HL-60/S4 treated with retinoic acid at 250 ng/mL for 4 days and 3 days (cell line): ENCODE results near the gene ASPDH.
"Not testable (repeated sequence)": the region's sequence is repeated elsewhere in the genome, so short reads cannot be mapped to it uniquely, and the experiment has no call there.

ENCODE experiments used
- in situ Hi-C: fragments of 300-500 bp; cut with MboI; formaldehyde crosslinking; loops from 2 replicates; pipeline ENCODE4 v1.7.0; 2022; ENCODE audit warnings: low sequenced_read_pairs

The ASPDH gene

GRCh38 chr19:50548191-50549058 lies 34.7 kb upstream of the ASPDH start:
- in situ Hi-C loops, result no loop called here

GRCh38 chr19:50547385-50548190 lies 33.9 kb upstream of the ASPDH start:
- in situ Hi-C loops, result no loop called here

- in situ Hi-C loops, result no loop called here
Observed at GRCh38 chr19:50546527-50547221, 33.0 kb upstream of the ASPDH start.

- in situ Hi-C loops, result no loop called here
Observed at GRCh38 chr19:50542943-50543342, 29.2 kb upstream of the ASPDH start.

- in situ Hi-C loops, result no loop called here
Observed at GRCh38 chr19:50537769-50538230, 24.1 kb upstream of the ASPDH start.

GRCh38 chr19:50537306-50537685 lies 23.6 kb upstream of the ASPDH start:
- in situ Hi-C loops, result no loop called here

- in situ Hi-C loops, result no loop called here
Observed at GRCh38 chr19:50536662-50537305, 23.1 kb upstream of the ASPDH start.

GRCh38 chr19:50535672-50536187 lies 22.0 kb upstream of the ASPDH start:
- in situ Hi-C loops, result no loop called here

- in situ Hi-C loops, result no loop called here
Observed at GRCh38 chr19:50534478-50534877, 20.8 kb upstream of the ASPDH start.

GRCh38 chr19:50532952-50533351 lies 19.2 kb upstream of the ASPDH start:
- in situ Hi-C loops, result no loop called here

GRCh38 chr19:50531171-50531612 lies 17.5 kb upstream of the ASPDH start:
- in situ Hi-C loops, result no loop called here

- in situ Hi-C loops, result not testable (repeated sequence)
Observed at GRCh38 chr19:50528052-50528451, 14.3 kb upstream of the ASPDH start.

GRCh38 chr19:50522881-50523280 lies 9.2 kb upstream of the ASPDH start:
- in situ Hi-C loops, result no loop called here

GRCh38 chr19:50520822-50521465 lies 7.2 kb upstream of the ASPDH start:
- in situ Hi-C loops, result no loop called here

- in situ Hi-C loops, result no loop called here
Observed at GRCh38 chr19:50519006-50519575, 5.4 kb upstream of the ASPDH start.

GRCh38 chr19:50518091-50519005 lies 4.6 kb upstream of the ASPDH start:
- in situ Hi-C loops, result no loop called here

- in situ Hi-C loops, result no loop called here
Observed at GRCh38 chr19:50517704-50518075, 4.0 kb upstream of the ASPDH start.

GRCh38 chr19:50516964-50517703 lies 3.4 kb upstream of the ASPDH start:
- in situ Hi-C loops, result no loop called here
